ENCODE measurements around the gene PRKAR1B. TPM values are rescaled to one million over a fixed set of nuclear protein-coding genes. Genes with fewer than 3 reads are reported as not detected.

Gene PRKAR1B
- total RNA-seq, 1 experiment from 2014 or later, result 27.2 TPM

DNA sequence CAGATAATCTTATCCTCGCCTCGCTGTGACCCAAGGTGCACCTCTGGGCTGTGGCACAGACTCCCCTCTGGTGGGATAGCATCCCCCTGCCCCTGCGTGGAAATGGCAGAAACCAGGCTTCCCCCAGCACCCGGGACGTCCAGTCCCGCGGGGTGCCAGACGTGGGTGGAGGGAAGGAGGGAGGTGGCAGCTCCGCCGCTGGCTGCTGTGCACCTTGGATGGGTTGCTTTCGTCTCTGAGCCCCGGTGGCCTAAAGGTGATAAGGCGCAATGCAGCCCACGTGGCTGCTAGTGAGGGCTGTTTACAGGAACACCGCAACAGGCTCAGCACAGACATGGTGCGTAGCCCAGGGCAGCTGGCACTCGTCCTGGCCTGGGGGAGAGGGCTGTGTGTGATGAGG, 193.8 kb downstream of the PRKAR1B start:
- Histone ChIP-seq H3K4me3 (ENCODE audit: low read depth, low read length, poor library complexity, severe bottlenecking) (no peak overlapping the region), H3K36me3 (ENCODE audit: insufficient read depth, low read length, poor library complexity, severe bottlenecking) (no peaks in the 10 kb centered on the region), H3K27me3 (replicated peaks; ENCODE audit: insufficient read depth, low read depth, low read length, poor library complexity) (peaks cover 10% of the 10 kb centered on the region), H3K9me3 (ENCODE audit: low read depth, low read length, poor library complexity, severe bottlenecking) (no peaks in the 10 kb centered on the region), H3K4me1 (ENCODE audit: insufficient read depth, low read length, poor library complexity, severe bottlenecking) (no peaks in the 10 kb centered on the region), H3K27ac (ENCODE audit: low read depth, low read length, poor library complexity, severe bottlenecking) (no peak overlapping the region)
- ChIA-PET CTCF (no interaction called here), POLR2A (ENCODE audit: low non-redundant PET) (no interaction called here)
- BruUV-seq (replicated peaks), result no TSS peak
- intact Hi-C loops (cut with micrococcal nuclease; ENCODE audit: unreplicated experiment), result no loop called here
- TF ChIP-seq EZH2 (IDR thresholded peaks at IDR 0.05; ENCODE audit: borderline replicate concordance, low read depth, low read length, poor library complexity, severe bottlenecking), result no peak
- TF ChIP-seq, protein P1, sequence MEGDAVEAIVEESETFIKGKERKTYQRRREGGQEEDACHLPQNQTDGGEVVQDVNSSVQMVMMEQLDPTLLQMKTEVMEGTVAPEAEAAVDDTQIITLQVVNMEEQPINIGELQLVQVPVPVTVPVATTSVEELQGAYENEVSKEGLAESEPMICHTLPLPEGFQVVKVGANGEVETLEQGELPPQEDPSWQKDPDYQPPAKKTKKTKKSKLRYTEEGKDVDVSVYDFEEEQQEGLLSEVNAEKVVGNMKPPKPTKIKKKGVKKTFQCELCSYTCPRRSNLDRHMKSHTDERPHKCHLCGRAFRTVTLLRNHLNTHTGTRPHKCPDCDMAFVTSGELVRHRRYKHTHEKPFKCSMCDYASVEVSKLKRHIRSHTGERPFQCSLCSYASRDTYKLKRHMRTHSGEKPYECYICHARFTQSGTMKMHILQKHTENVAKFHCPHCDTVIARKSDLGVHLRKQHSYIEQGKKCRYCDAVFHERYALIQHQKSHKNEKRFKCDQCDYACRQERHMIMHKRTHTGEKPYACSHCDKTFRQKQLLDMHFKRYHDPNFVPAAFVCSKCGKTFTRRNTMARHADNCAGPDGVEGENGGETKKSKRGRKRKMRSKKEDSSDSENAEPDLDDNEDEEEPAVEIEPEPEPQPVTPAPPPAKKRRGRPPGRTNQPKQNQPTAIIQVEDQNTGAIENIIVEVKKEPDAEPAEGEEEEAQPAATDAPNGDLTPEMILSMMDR (conservative IDR thresholded peaks at IDR 0.05; ENCODE audit: low read depth, low read length), result no peak
- DNase-seq (ENCODE audit: low spot score), result no peak

DNA sequence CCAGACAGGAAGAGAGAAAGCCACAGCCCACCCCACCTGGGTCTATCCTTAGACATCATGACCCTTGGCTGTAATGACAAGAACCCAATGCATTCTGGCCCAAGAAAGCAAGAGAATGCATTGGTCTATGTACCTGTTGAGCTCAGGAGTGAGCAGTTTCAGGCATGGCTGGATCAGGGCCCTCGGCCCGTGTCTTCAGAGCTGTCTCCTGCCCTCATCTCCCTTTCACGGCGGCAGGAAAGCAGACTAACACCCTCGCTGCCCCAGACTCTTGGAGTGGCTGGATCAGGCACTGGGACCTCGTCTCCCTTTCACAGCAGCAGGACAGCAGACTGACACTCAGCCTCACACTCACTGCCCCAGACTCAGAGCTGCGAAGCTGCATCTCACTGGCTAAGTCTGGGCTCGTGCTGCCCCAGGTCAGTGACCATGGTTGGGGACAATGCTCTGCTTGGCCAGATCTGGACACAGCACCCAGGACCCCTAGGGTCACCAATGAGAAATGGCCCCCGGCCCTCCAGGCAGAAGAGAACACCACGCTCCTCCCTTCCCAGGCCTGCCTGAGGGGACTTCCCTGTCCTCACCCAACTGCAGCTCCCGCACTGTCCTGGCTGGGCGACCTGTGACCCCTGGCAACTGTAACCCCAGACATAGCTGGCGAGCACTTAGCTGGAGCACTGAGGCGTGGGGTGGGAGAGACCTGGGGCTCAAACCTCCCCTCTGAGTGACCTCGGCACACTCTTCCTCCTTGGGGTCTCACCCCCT, 194.5 kb downstream of the PRKAR1B start:
- CTCF ChIA-PET, result no interaction called here
- H3K27me3 ChIP-seq (replicated peaks; ENCODE audit: insufficient read depth, low read depth, low read length, poor library complexity), result peaks cover 13% of the 10 kb centered on the region

DNA sequence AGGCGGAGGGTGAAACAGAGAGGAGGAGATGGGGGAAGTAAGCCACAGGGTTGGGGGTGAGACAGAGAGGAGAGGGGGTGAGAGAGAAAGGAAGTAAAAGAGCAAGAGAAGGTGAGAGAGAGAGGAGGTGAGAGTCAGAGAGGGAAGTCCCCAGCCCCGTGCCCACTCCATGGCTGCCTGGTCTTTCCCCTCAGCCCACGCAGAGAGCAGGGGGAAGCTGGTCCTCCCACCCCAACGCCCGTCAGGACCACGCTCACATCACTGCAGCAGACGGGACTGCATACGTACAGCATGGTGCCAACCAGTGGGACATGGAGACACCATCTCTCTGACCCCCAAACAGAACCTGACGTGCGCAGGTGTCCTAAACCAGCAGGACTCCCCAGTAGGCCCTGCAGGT, 195.3 kb downstream of the PRKAR1B start:
- CTCF ChIA-PET, result no interaction called here

More for the DNA sequence above, 194.5 kb downstream of the PRKAR1B start:
- H3K4me1 ChIP-seq (ENCODE audit: insufficient read depth, low read length, poor library complexity, severe bottlenecking), result no peaks in the 10 kb centered on the region
- no peak overlapping the region for H3K4me3 ChIP-seq (ENCODE audit: low read depth, low read length, poor library complexity, severe bottlenecking)
- H3K27ac ChIP-seq (ENCODE audit: low read depth, low read length, poor library complexity, severe bottlenecking), result no peak overlapping the region
- no peaks in the 10 kb centered on the region for H3K36me3 ChIP-seq (ENCODE audit: insufficient read depth, low read length, poor library complexity, severe bottlenecking)
- no peak for DNase-seq (ENCODE audit: low spot score)
- TF ChIP-seq, protein P1 (conservative IDR thresholded peaks at IDR 0.05; ENCODE audit: low read depth, low read length), result no peak
- TF ChIP-seq EZH2 (IDR thresholded peaks at IDR 0.05; ENCODE audit: borderline replicate concordance, low read depth, low read length, poor library complexity, severe bottlenecking), result no peak
- POLR2A ChIA-PET (ENCODE audit: low non-redundant PET), result no interaction called here
- BruUV-seq (replicated peaks), result no TSS peak
- intact Hi-C loops (cut with micrococcal nuclease; ENCODE audit: unreplicated experiment), result no loop called here
- no peaks in the 10 kb centered on the region for H3K9me3 ChIP-seq (ENCODE audit: low read depth, low read length, poor library complexity, severe bottlenecking)

More for the DNA sequence above, 195.3 kb downstream of the PRKAR1B start:
- BruUV-seq (replicated peaks), result no TSS peak
- H3K36me3 ChIP-seq (ENCODE audit: insufficient read depth, low read length, poor library complexity, severe bottlenecking), result no peaks in the 10 kb centered on the region
- DNase-seq (ENCODE audit: low spot score), result no peak
- H3K4me3 ChIP-seq (ENCODE audit: low read depth, low read length, poor library complexity, severe bottlenecking), result no peak overlapping the region
- no peaks in the 10 kb centered on the region for H3K9me3 ChIP-seq (ENCODE audit: low read depth, low read length, poor library complexity, severe bottlenecking)
- intact Hi-C loops (cut with micrococcal nuclease; ENCODE audit: unreplicated experiment), result no loop called here
- no peak overlapping the region for H3K27ac ChIP-seq (ENCODE audit: low read depth, low read length, poor library complexity, severe bottlenecking)
- POLR2A ChIA-PET (ENCODE audit: low non-redundant PET), result no interaction called here
- no peaks in the 10 kb centered on the region for H3K4me1 ChIP-seq (ENCODE audit: insufficient read depth, low read length, poor library complexity, severe bottlenecking)
- TF ChIP-seq EZH2 (IDR thresholded peaks at IDR 0.05; ENCODE audit: borderline replicate concordance, low read depth, low read length, poor library complexity, severe bottlenecking), result no peak
- TF ChIP-seq, protein P1 (conservative IDR thresholded peaks at IDR 0.05; ENCODE audit: low read depth, low read length), result no peak
- H3K27me3 ChIP-seq (replicated peaks; ENCODE audit: insufficient read depth, low read depth, low read length, poor library complexity), result peaks cover 13% of the 10 kb centered on the region

Measured in A673 (cell line).